HepG2 (cell line): Measurements from ENCODE around the gene ESM1. TPM values are rescaled to one million over a fixed set of nuclear protein-coding genes. Genes with fewer than 3 reads are reported as not detected.

Experiments
- ATAC-seq: fragments of 200-7000 bp; cut with Tn5 transposase; 3 replicates; pipeline ENCODE4 v1.9.1; 2020; ENCODE audit warnings: mild to moderate bottlenecking, moderate library complexity
- BruUV-seq: library from RNA; stranded (reverse); fragments of 400-500 nt; replicated peaks from 2 replicates; lab custom pipeline; 2021; lab: Mats Ljungman, UMichigan
- CTCF ChIA-PET: fragments of 300-600 bp; formaldehyde crosslinking; extraction: SDS; loops from one replicate; lab custom pipeline; 2021; ENCODE audit warnings: low total read pairs, inconsistent platforms, low intra/inter-chr PET ratio; lab: Yijun Ruan, JAX
- POLR2A ChIA-PET: fragments of 350-600 bp; sonication (Branson Sonifier 250); formaldehyde crosslinking; loops from one replicate; lab custom pipeline; 2020; ENCODE audit warnings: antibody characterized with exemption, inconsistent platforms; lab: Yijun Ruan, JAX
- DNase-seq: peaks from one replicate; pipeline ENCODE4 v3.0.0-alpha.2; 2015; ENCODE audit warnings: low spot score
- FAIRE-seq: peaks from 3 replicates; lab custom pipeline; 2011; peaks lifted over from hg19 to GRCh38; lab: Jason Lieb, UNC
- H2AFZ ChIP-seq: one replicate; pipeline ENCODE4 v1.6.1; 2011; ENCODE audit warnings: low read length, inconsistent platforms
- H3K27ac ChIP-seq: fragments of 300-600 bp; 3 replicates; pipeline ENCODE4 v1.8.0; 2011; ENCODE audit warnings: mixed run types, mild to moderate bottlenecking, mixed read lengths, low read length, inconsistent platforms; ENCODE audit not compliant: insufficient read depth; ENCODE audit errors: extremely low read length
- H3K27me3 ChIP-seq, 2 experiments: fragments of 200-600 bp in 1 of 2; 2 replicates in 1 of 2; 3 replicates in 1 of 2; pipeline versions ENCODE4 v1.6.0 to v1.8.0; 2011; ENCODE audit warnings: low read length in 2 of 2, mild to moderate bottlenecking in 2 of 2, moderate library complexity in 2 of 2, inconsistent platforms in 1 of 2; ENCODE audit not compliant: insufficient read depth in 2 of 2, control insufficient read depth in 1 of 2
- H3K36me3 ChIP-seq, 2 experiments: fragments of 200-600 bp in 1 of 2; replicated peaks in 1 of 2; 2 replicates in 1 of 2; 3 replicates in 1 of 2; pipeline versions ENCODE4 v1.5.1 to v1.8.0; 2011; ENCODE audit warnings: low read length in 2 of 2, inconsistent platforms in 1 of 2; ENCODE audit not compliant: insufficient read depth in 2 of 2, control insufficient read depth in 1 of 2
- H3K4me1 ChIP-seq: 2 replicates; pipeline ENCODE4 v1.5.1; 2012; ENCODE audit warnings: low read length, inconsistent platforms; ENCODE audit not compliant: insufficient read depth
- H3K4me2 ChIP-seq: 2 replicates; pipeline ENCODE4 v1.6.0; 2011; ENCODE audit warnings: low read depth, low read length, inconsistent platforms
- H3K4me3 ChIP-seq, 3 experiments: fragments of 200-600 bp in 1 of 3; sonication (generic), shearing (Covaris generic) in 1 of 3; replicated peaks in 1 of 3; 2 replicates each; pipeline ENCODE4 v1.5.1; 2011 to 2016; ENCODE audit warnings: low read length in 3 of 3, inconsistent platforms in 2 of 3, low read depth in 2 of 3, mild to moderate bottlenecking in 2 of 3, control low read depth in 1 of 3, mixed read lengths in 1 of 3; ENCODE audit not compliant: insufficient read depth in 1 of 3
- H3K79me2 ChIP-seq: one replicate; pipeline ENCODE4 v1.6.1; 2011; ENCODE audit warnings: low read length, inconsistent platforms; ENCODE audit not compliant: insufficient read depth
- H3K9ac ChIP-seq: 2 replicates; pipeline ENCODE4 v1.6.0; 2011; ENCODE audit warnings: mild to moderate bottlenecking, low read depth, low read length, inconsistent platforms; ENCODE audit not compliant: insufficient read depth
- H3K9me3 ChIP-seq: 2 replicates; pipeline ENCODE4 v1.5.1; 2012; ENCODE audit warnings: mild to moderate bottlenecking, low read length
- H4K20me1 ChIP-seq: 2 replicates; pipeline ENCODE4 v1.6.0; 2011; ENCODE audit warnings: inconsistent platforms, mild to moderate bottlenecking, low read length, moderate library complexity; ENCODE audit not compliant: insufficient read depth
- AGO1 ChIP-seq: fragments of 200-400 bp; formaldehyde crosslinking; IDR thresholded peaks from 2 replicates; pipeline ENCODE4 v1.6.1; 2017; ENCODE audit warnings: mild to moderate bottlenecking, low read depth, low read length, moderate library complexity; ENCODE audit not compliant: poor library complexity, severe bottlenecking
- ELF1 ChIP-seq: sonication (generic); formaldehyde crosslinking; IDR thresholded peaks from 2 replicates; pipeline ENCODE4 v1.4.0; 2020; ENCODE audit warnings: missing genetic modification reagents
- ELF4 ChIP-seq: sonication (generic); formaldehyde crosslinking; IDR thresholded peaks from 2 replicates; pipeline ENCODE4 v1.5.0; 2020; ENCODE audit warnings: missing genetic modification reagents, mild to moderate bottlenecking, moderate library complexity, borderline replicate concordance
- NFRKB ChIP-seq: fragments of 450-650 bp; IDR thresholded peaks from 2 replicates; pipeline ENCODE4 v1.6.1; 2017
- SIN3A ChIP-seq: IDR thresholded peaks from 2 replicates; pipeline ENCODE4 v1.6.1; 2011; ENCODE audit warnings: low read depth, mild to moderate bottlenecking, control low read depth, low read length, borderline replicate concordance
- ZNF431 ChIP-seq: sonication (generic); formaldehyde crosslinking; IDR thresholded peaks from 2 replicates; pipeline ENCODE4 v1.9.0; 2022; ENCODE audit warnings: missing genetic modification reagents, low read depth, mild to moderate bottlenecking, borderline replicate concordance
- ZNF503 ChIP-seq: sonication (generic); formaldehyde crosslinking; IDR thresholded peaks from 2 replicates; pipeline ENCODE4 v1.4.0; 2020; ENCODE audit warnings: missing genetic modification reagents
- WGBS: methylation state at CpG from one replicate; pipeline ENCODE4 v1.1.6; 2017; ENCODE audit warnings: low lambda C conversion rate; 5-methylcytosine and 5-hydroxymethylcytosine counted together
- in situ Hi-C: cut with HindIII; loops from 2 replicates; pipeline ENCODE4 v1.10.0; 2017; ENCODE audit warnings: low pct_unique_long_range_greater_than_20kb; ENCODE audit not compliant: extremely low pct_ligation_motif_present
- intact Hi-C: fragments of 100-400 bp; cut with micrococcal nuclease; formaldehyde crosslinking; loops from one replicate; pipeline ENCODE4 v1.10.0; 2022; ENCODE audit not compliant: unreplicated experiment
- polyA plus RNA-seq, 8 experiments: library from polyadenylated mRNA; depleted of rRNA in 3 of 8; stranded (reverse) in 7 of 8; unstranded in 1 of 8; fragments of >200 nt; fragmentation: Illumina TruSeq in 4 of 8; extraction: Trizol in 4 of 8; gene quantifications; 2 replicates each; pipeline versions ENCODE4 v1.2.1 to v1.2.3, GENCODE V29; 2011 to 2016; ENCODE audit warnings: low read depth in 4 of 8, missing spikeins in 1 of 8, mixed read lengths in 1 of 8; ENCODE audit not compliant: insufficient read depth in 1 of 8
- total RNA-seq, 5 experiments: library from RNA; depleted of rRNA; stranded (reverse); fragments of >200 nt; fragmentation: Illumina TruSeq; extraction: Trizol; gene quantifications; 2 replicates each; pipeline ENCODE4 v1.2.3, GENCODE V29; 2016; ENCODE audit warnings: low read depth in 1 of 5
- TF ChIP-seq, protein P1 (sequence below): sonication (generic); formaldehyde crosslinking; IDR thresholded peaks from 2 replicates; pipeline ENCODE4 v1.8.1; 2023; ENCODE audit warnings: mild to moderate bottlenecking, missing genetic modification reagents
- TF ChIP-seq, protein P2 (sequence below): fragments of 450-650 bp; IDR thresholded peaks from 2 replicates; pipeline ENCODE4 v1.6.1; 2017; ENCODE audit warnings: mild to moderate bottlenecking
- TF ChIP-seq, protein P3 (sequence below): IDR thresholded peaks from 2 replicates; pipeline ENCODE4 v1.6.1; 2016; ENCODE audit warnings: mild to moderate bottlenecking

ESM1 gene
- total and polyA plus RNA-seq, 2 of the 13 experiments (the other 11 are each of a cell fraction or from before 2014, with no cell fraction given): not detected

DNA sequence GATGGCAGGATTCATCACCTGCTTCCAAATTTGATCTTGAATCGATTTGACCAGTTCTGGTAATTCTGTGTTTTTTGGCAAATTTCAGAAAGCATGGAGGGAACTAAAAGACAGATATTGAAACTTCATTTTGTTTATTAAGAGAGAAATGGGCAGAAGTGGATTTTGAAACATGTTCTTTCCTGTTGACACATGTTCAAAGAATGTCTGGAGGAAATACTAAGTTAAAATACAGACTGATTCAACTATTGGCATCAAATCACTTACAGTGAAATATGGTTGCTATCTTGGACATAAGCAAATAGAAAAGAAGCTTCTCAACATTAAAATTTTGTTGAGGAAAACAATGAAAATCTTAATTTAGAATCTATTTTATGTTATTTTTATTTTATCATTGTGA is 19.3 kb upstream of the ESM1 start:
- H3K4me3 ChIP-seq: no peak overlapping the region
- H3K27ac ChIP-seq: no peak overlapping the region
- ATAC-seq: no peak
- in situ Hi-C loops (no loop called here), intact Hi-C loops (no loop called here)
- BruUV-seq: no TSS peak
- DNase-seq: no peak
- no peaks in the 10 kb centered on the region for H3K79me2 ChIP-seq
- H3K4me1 ChIP-seq: no peaks in the 10 kb centered on the region
- no peak overlapping the region for H3K4me2 ChIP-seq
- FAIRE-seq: no peak
- H3K9me3 ChIP-seq: no peaks in the 10 kb centered on the region
- CTCF ChIA-PET: no interaction called here
- 0% methylated on average over 1 of the region's 1 CpG for WGBS
- H3K9ac ChIP-seq: no peak overlapping the region
- TF ChIP-seq ELF1 (CRISPR knock-in tag): no peak
- TF ChIP-seq, protein P1, sequence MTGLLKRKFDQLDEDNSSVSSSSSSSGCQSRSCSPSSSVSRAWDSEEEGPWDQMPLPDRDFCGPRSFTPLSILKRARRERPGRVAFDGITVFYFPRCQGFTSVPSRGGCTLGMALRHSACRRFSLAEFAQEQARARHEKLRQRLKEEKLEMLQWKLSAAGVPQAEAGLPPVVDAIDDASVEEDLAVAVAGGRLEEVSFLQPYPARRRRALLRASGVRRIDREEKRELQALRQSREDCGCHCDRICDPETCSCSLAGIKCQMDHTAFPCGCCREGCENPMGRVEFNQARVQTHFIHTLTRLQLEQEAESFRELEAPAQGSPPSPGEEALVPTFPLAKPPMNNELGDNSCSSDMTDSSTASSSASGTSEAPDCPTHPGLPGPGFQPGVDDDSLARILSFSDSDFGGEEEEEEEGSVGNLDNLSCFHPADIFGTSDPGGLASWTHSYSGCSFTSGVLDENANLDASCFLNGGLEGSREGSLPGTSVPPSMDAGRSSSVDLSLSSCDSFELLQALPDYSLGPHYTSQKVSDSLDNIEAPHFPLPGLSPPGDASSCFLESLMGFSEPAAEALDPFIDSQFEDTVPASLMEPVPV (CRISPR knock-in tag): no peak
- TF ChIP-seq AGO1: no peak
- TF ChIP-seq, protein P2, sequence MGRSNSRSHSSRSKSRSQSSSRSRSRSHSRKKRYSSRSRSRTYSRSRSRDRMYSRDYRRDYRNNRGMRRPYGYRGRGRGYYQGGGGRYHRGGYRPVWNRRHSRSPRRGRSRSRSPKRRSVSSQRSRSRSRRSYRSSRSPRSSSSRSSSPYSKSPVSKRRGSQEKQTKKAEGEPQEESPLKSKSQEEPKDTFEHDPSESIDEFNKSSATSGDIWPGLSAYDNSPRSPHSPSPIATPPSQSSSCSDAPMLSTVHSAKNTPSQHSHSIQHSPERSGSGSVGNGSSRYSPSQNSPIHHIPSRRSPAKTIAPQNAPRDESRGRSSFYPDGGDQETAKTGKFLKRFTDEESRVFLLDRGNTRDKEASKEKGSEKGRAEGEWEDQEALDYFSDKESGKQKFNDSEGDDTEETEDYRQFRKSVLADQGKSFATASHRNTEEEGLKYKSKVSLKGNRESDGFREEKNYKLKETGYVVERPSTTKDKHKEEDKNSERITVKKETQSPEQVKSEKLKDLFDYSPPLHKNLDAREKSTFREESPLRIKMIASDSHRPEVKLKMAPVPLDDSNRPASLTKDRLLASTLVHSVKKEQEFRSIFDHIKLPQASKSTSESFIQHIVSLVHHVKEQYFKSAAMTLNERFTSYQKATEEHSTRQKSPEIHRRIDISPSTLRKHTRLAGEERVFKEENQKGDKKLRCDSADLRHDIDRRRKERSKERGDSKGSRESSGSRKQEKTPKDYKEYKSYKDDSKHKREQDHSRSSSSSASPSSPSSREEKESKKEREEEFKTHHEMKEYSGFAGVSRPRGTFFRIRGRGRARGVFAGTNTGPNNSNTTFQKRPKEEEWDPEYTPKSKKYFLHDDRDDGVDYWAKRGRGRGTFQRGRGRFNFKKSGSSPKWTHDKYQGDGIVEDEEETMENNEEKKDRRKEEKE: no peak
- TF ChIP-seq NFRKB: no peak
- no peak for TF ChIP-seq ZNF503 (CRISPR knock-in tag)
- no peak for TF ChIP-seq ELF4 (CRISPR knock-in tag)
- TF ChIP-seq ZNF431 (CRISPR knock-in tag): no peak
- no peak for TF ChIP-seq SIN3A
- TF ChIP-seq, protein P3, sequence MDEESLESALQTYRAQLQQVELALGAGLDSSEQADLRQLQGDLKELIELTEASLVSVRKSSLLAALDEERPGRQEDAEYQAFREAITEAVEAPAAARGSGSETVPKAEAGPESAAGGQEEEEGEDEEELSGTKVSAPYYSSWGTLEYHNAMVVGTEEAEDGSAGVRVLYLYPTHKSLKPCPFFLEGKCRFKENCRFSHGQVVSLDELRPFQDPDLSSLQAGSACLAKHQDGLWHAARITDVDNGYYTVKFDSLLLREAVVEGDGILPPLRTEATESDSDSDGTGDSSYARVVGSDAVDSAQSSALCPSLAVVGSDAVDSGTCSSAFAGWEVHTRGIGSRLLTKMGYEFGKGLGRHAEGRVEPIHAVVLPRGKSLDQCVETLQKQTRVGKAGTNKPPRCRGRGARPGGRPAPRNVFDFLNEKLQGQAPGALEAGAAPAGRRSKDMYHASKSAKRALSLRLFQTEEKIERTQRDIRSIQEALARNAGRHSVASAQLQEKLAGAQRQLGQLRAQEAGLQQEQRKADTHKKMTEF: no peak
- no peak overlapping the region for H2AFZ ChIP-seq
- H4K20me1 ChIP-seq: no peaks in the 10 kb centered on the region
- POLR2A ChIA-PET: no interaction called here
- H3K36me3 ChIP-seq: no peaks in the 10 kb centered on the region
- no peaks in the 10 kb centered on the region for H3K27me3 ChIP-seq
